GM21447 (cell line): ENCODE results near the gene GABRG1.

Source experiments
- ATAC-seq: cut with Tn5 transposase; IDR thresholded peaks from one replicate; pipeline ENCODE4 v1.9.1; 2021; ENCODE audit not compliant: unreplicated experiment

GABRG1 gene

DNA sequence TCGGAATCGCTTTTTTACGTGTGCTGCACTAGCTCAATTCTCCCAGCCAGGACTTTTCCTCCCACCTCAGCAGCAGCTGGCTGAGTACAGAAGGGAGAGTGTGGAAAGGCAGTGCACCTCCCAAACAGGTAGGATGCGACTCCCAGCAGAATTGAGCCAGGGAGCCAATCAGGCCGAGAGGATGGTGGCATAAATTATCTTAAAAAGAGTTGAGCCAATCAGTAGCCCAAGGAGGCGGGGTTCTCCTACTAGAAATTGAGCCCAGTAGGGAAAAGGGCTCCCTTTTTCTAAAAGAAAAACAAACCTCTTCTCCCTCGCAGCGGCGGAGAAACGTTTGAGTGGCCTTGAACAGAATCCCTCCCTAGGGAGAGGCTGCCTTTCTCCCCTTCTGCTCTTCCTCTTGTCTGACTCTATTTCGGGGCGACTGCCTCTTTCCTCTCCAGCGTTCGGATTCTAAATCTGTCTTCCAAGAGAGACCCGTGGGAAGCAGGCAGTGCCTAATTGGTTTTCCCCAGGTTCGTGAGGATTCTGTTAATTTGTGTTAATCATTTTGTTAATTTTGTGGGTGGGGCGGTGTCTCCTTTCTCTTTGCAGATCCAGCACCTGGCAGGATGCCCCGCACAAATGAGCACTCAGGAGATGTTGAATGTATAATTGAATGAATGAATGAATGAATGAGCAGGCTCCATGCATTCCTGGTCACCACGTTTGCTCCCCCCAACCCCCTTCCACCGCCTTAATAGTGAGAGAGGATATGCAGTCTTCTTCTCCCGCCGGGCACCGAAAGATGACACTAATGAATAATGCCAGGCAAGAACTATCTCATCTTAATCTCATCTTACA, at the start of gene GABRG1:
Gene GABRG1 (minus strand): TSS at position 142 of the 843 bp plus-strand sequence. CDS start 141 bp downstream, at position 1.
- no peak for ATAC-seq

DNA sequence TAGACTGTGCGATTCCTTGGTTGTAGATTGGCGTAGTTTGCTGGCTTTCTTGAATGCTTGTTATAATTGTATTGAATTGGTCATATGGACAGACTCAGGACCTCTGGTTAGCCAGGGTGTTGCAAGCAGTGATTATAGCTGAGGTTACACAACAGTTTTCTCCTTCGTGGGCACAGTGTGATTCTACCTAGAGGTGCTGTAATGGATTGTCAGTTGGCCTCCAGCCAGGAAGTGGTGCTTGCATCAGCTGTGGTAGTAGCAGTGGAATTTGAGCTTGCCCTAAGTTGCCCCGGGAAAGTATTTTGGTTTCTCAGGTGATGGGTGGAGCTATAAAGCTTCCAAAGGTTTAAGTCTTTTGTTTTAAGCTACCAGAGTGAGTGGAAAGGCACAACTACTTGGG, 23.1 kb upstream of the GABRG1 start:
- ATAC-seq = no peak

DNA sequence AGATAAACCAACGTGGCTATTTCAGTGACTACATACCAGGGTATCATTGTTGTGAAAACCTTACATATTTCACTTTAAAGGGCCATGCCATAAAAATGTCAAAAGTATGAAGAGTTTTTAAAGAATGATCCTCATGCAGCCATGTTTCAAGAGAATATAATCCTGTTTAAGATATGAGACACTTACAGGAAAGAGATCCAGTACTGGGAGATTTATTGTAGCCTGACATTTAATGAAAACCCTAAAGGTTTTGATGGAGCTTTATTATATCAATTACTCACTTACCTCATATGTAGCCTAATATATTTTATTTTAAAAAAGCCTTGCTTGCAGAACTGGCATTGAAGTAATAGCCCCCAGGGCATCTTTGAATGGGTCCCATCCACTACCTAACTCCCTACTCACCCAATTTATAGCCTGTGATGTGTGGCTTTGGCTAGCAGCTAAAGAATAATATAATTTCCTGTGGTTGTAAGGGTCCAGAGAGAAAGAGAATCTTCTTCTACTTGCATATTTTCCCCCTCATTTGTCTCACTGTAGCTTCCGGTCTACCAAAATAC, 7.7 kb upstream of the GABRG1 start:
- no peak for ATAC-seq

DNA sequence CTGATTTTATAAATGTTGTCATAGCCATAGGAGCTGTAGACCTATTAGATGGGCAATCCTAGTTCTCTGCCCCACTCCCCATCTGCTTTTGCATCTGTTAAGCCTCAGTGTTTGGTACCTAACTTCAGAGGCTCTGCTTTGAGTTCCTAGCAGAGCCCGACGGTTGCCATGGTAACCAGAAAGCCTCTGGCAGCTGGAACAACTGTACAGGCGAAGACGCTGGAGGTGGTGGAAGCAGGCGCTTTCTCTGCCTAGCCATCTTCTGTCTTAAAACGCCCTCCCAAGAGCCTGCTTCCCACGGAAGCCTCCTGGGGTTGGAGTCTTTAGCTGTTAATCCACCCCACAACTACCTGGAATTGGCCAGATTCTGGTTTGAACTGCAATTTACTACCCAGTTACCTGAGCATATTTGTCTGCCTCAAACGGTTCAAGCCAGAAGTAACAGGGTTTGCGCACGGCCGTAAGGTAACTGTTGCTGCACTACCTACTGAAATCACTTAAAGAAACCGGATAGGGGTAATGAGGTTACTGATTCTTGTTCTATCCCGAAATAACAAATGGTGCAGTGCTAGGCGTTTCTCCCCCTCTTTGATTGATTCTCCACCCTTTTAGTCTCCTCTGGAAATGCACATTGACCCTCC, 1.0 kb upstream of the GABRG1 start:
- ATAC-seq = no peak

DNA sequence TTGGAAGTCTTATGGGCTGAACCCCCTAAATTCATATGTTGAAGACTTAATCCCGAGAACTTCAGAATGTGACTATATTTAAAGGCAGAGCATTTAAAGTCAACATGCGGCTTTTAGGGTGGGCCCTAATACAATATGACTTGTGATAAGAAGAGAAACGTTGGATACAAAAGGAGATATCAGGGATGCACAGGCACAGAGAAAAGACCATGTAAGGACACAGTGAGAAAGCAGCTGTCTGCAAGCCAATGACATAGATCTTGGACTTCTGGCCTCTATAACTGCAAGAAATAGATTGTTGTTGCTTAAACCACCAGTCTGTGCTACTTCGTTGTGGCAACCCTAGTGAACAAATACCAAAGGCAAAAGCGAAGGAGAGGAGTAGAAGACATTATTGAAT, 42.2 kb downstream of the GABRG1 start:
- ATAC-seq = no peak

DNA sequence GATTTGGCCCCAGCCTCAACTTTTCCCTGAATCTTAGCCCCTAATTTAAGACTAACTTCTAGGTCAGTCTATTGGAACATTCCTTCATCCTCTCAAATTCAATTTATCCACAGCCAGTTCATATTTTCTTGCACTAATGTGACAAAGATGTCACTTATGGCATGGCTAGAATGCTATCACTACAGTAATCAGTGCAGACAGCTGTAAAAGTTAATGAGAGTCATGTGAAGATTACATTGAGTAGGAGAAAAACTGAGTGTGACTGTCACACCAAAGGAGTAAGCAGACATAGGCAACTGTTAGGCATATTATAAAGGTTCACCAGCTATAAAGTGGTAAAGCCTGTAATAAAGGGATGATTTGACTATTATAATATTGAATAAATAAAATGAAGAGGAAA, 42.6 kb downstream of the GABRG1 start:
- ATAC-seq = no peak

DNA sequence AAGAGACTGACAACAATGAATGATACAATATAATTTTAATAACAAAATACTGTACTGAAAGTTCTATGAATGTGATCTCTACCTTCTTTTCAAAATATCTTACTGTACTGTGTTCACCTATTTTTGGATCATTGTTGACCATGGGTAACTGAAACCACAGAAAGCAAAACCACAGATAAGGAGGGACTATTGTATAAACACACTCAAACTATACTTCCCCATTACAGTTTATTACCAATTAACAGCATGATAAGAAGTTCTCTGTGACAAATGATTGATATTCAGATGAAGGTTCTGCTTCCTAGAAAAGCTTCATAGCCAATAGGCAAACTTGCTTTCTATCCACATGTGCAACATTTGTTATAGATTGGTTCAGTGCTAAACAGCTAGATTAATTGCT, 50.1 kb downstream of the GABRG1 start:
- ATAC-seq = no peak

DNA sequence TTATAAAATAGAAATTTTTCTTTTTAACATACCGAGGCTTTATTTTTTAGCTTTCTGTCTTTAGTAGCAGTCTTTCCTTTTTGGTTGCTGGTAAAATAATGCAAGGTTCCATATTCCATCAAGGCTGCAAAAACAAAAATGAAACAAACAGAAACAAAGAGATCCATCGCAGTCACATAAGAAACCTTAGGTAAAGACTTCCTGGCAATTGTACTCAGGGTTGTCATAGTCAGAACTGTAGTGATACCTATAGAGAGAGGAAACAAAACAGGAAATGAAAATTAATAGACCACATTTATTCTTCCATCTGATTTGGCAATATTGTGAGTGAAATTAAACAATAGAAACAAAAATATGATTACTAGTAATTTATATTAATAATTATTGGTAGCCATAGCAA, 72.5 kb downstream of the GABRG1 start:
- ATAC-seq = no peak

DNA sequence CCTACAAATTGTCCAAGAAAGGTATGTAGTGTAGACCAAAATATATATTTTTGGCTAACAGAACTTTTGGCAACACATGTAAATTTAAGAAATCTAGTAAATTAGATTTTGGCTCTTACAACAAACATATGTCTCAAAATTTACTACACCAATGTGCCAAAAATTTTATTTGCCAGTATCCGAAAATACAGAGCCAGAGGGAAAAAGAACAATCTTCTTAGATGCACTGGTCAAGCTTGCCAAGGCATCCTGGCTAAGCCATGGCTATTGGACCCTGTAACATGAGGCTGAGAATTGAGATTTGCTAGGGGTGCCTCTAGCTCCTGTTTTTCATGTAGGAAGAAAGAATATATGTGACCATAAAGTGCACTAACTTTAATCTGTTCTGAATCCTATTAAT, 91.8 kb downstream of the GABRG1 start:
- ATAC-seq = no peak

DNA sequence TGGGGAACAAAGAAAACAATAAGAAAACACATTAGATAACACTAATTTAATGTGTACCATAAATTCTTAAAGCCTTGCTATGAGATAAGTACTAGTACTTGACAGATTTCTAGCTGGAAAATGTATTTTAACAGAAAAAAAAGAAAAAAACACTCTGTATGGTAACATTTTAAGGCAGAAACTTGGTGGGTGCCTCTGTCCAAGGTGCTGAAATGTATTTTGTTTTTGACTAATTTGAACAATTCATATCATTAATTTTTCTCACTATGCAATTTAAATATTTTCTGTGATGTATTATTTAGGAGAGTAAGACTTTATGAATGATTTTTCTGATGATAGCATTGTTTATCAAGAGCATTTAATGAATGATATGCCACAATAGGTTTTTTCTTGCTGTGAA, 107.5 kb downstream of the GABRG1 start:
- no peak for ATAC-seq

DNA sequence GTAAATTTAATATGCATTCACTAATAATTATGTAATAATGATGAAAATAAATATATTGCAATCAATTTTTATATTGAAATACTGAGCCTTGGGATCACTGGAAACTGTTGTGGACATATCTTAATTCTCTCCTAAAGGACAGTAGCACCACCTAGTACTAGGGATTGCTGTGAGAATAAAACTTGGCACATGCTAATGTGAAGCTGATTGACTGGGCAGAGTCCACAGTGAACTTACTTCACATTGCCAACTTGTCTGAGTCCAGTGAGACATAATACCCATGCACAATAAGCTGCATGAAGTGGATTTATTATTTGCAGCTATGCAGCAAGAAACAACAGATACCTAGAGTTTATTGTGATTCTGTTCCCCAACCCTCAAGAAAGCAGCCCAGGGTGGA, 131.1 kb downstream of the GABRG1 start:
- no peak for ATAC-seq

DNA sequence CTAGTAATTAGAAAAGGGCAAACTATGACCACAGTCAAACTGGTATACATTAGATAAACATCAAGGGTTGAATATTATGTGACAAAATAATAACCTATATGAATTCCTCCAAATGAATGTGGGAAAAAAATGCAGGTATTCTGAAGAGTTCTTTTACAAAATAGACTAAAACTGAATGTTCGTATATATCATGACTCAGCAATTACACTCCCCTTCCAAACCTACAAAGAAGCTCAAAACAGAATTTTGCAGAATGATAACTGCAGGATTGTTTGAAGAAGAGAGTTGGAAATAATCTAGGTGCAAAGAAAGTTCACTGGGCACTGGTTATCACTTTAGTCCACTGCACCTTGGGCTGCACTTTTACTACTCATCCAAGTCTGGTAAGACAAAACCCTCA, 134.1 kb downstream of the GABRG1 start:
- ATAC-seq = no peak

DNA sequence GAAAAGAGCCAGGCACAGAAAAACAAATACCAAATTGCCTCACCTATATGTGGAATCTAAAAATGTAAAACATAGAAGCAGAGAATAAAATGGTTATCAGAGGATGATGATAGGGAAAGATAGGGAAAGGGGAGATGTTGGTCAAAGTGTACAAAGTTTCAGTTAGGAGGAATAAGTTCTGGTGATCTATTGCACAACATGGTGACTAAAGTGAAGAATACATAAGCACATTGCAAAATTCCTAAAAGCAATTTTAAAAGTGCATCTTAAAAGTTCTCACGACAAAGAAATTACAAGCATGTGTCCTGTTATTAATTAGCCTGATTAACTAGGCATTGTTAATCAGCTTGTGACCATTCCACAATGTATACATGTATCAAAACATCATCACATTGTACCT, 136.0 kb downstream of the GABRG1 start:
- no peak for ATAC-seq
